ENCODE measurements around the gene ESM1.

Gene ESM1

GRCh38 chr5:54947187-54947586, 38.2 kb downstream of the ESM1 start:
- Histone ChIP-seq H3K9me3 (ENCODE audit: control insufficient read depth, low read length) (no peaks in the 10 kb centered on the region), H3K27me3 (ENCODE audit: control insufficient read depth, insufficient read depth, low read length, poor library complexity, severe bottlenecking) (no peaks in the 10 kb centered on the region), H3K36me3 (ENCODE audit: control insufficient read depth, insufficient read depth, low read length) (no peaks in the 10 kb centered on the region), H3K4me3 (ENCODE audit: insufficient read depth, low read depth, low read length) (no peak overlapping the region), H3K4me1 (ENCODE audit: control insufficient read depth, insufficient read depth, low read length) (no peaks in the 10 kb centered on the region), H3K27ac (ENCODE audit: insufficient read depth, low read depth, low read length, poor library complexity, severe bottlenecking) (no peak overlapping the region)
- WGBS, 2 experiments: 83 to 88% methylated on average over 1 of the region's 1 CpG

DNA sequence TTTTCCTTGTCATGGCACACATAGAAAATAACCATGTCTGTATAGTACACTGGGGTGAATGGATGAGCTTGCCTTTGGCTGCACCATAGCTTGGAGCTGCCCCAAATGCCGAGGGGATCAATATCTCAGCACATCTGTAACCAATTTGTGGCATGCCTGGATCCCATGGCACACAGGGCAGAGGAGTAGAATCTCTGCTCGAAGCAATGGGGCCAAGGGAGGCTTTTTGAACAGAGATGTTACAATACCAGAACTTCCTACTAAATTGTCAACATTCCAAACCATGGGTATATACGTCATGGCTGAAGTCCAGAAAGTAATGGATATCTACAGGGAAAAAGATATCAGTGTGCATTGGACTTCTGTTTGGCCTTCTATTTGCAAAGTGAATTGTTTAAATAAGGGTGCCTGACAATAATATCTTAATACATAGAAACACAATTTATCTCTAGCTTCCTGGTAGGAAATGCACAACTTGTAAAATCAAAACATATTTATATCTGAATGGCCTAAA, 39.0 kb downstream of the ESM1 start:
- 88 to 95% methylated on average over 2 to 3 of the region's 3 CpGs for WGBS, 2 experiments
- no peaks in the 10 kb centered on the region for H3K9me3 ChIP-seq (ENCODE audit: control insufficient read depth, low read length)
- no peaks in the 10 kb centered on the region for H3K27me3 ChIP-seq (ENCODE audit: control insufficient read depth, insufficient read depth, low read length, poor library complexity, severe bottlenecking)
- no peak overlapping the region for H3K27ac ChIP-seq (ENCODE audit: insufficient read depth, low read depth, low read length, poor library complexity, severe bottlenecking)
- H3K36me3 ChIP-seq (ENCODE audit: control insufficient read depth, insufficient read depth, low read length): no peaks in the 10 kb centered on the region
- no peaks in the 10 kb centered on the region for H3K4me1 ChIP-seq (ENCODE audit: control insufficient read depth, insufficient read depth, low read length)
- H3K4me3 ChIP-seq (ENCODE audit: insufficient read depth, low read depth, low read length): no peak overlapping the region

DNA sequence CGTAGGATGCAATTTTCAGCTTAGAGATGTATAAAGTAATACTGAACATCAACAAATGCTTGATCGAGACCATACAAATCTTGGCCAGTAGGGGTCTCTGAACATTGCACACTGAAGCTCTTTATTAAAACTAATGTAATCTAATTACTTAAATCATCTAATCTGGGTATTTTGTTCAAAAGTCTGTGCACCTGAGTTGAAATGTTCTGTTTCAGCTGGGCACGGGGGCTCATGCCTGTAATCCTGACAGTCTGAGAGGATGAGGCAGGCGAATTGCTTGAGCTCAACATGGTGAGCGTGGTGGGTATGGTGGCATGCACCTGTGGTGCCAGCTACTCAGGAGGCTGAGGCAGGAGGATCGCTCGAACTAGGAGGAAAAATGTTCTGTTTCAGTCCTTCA, 41.0 kb downstream of the ESM1 start:
- H3K4me3 ChIP-seq (ENCODE audit: insufficient read depth, low read depth, low read length): no peak overlapping the region
- H3K36me3 ChIP-seq (ENCODE audit: control insufficient read depth, insufficient read depth, low read length): no peaks in the 10 kb centered on the region
- H3K27ac ChIP-seq (ENCODE audit: insufficient read depth, low read depth, low read length, poor library complexity, severe bottlenecking): no peak overlapping the region
- no peaks in the 10 kb centered on the region for H3K27me3 ChIP-seq (ENCODE audit: control insufficient read depth, insufficient read depth, low read length, poor library complexity, severe bottlenecking)
- 89 to 91% methylated on average over 7 of the region's 7 CpGs for WGBS, 2 experiments
- no peaks in the 10 kb centered on the region for H3K4me1 ChIP-seq (ENCODE audit: control insufficient read depth, insufficient read depth, low read length)
- H3K9me3 ChIP-seq (ENCODE audit: control insufficient read depth, low read length): no peaks in the 10 kb centered on the region

DNA sequence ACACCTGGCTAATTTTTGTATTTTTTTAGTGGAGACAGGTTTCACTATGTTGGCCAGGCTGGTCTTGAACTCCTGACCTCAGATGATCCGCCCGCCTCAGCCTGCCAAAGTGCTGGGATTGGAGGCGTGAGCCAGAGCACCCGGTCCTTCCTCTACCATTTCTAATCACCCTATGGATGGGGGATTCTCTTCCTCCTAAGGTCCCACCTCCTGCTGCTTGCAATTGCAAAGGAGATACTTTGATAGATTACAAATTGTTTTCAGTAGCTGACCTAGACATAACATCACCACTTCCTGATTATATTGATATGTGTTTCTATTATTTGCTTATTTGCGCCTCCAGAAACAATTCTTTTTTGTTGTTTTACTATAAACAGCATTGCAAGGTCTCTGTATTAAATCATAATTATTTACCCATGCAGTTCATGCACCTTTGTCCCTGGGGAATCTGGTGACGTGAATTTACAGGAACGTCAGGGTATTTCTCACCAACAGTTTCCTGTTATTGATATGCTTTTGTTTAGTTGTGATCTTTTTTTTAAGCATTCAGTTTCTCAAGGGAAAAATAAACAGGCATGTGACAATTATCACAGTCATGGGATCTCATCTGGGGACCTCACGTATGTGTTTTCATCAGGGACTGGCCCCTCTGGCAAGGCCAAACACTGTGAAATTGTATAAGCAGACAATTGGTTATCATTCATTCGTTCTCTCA, 43.2 kb downstream of the ESM1 start:
- Histone ChIP-seq H3K36me3 (ENCODE audit: control insufficient read depth, insufficient read depth, low read length) (no peaks in the 10 kb centered on the region), H3K4me1 (ENCODE audit: control insufficient read depth, insufficient read depth, low read length) (no peaks in the 10 kb centered on the region), H3K4me3 (ENCODE audit: insufficient read depth, low read depth, low read length) (no peak overlapping the region), H3K9me3 (ENCODE audit: control insufficient read depth, low read length) (no peaks in the 10 kb centered on the region), H3K27ac (ENCODE audit: insufficient read depth, low read depth, low read length, poor library complexity, severe bottlenecking) (no peak overlapping the region), H3K27me3 (ENCODE audit: control insufficient read depth, insufficient read depth, low read length, poor library complexity, severe bottlenecking) (no peaks in the 10 kb centered on the region)
- WGBS, 2 experiments: 92 to 93% methylated on average over 9 of the region's 9 CpGs

GRCh38 chr5:54936201-54936600, 49.2 kb downstream of the ESM1 start:
- no peak overlapping the region for H3K4me3 ChIP-seq (ENCODE audit: insufficient read depth, low read depth, low read length)
- H3K36me3 ChIP-seq (ENCODE audit: control insufficient read depth, insufficient read depth, low read length): no peaks in the 10 kb centered on the region
- 95 to 98% methylated on average over 5 of the region's 5 CpGs for WGBS, 2 experiments
- H3K4me1 ChIP-seq (ENCODE audit: control insufficient read depth, insufficient read depth, low read length): no peaks in the 10 kb centered on the region
- no peaks in the 10 kb centered on the region for H3K27me3 ChIP-seq (ENCODE audit: control insufficient read depth, insufficient read depth, low read length, poor library complexity, severe bottlenecking)
- no peaks in the 10 kb centered on the region for H3K9me3 ChIP-seq (ENCODE audit: control insufficient read depth, low read length)
- no peak overlapping the region for H3K27ac ChIP-seq (ENCODE audit: insufficient read depth, low read depth, low read length, poor library complexity, severe bottlenecking)

DNA sequence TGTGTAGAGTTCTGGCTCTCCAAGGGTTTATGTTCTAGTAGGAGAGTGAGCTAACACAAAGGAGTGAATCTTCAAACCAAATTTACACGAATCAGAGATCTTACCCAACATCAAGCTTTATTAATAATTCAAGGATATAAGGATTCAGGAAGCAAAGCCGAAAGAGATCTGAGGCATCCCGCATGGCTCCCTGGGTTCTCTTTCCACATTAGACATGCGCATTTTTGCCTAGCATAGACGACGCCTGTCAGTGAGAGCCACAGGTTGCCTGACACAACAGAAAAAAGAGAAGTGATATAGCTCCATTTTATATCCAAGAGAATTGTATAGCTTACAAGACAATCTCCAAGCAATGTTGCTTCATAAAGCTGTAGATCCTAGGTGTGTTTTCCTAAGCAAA, 52.6 kb downstream of the ESM1 start:
- WGBS, 2 experiments: 67 to 68% methylated on average over 5 of the region's 6 CpGs
- no peak overlapping the region for H3K27ac ChIP-seq (ENCODE audit: insufficient read depth, low read depth, low read length, poor library complexity, severe bottlenecking)
- no peaks in the 10 kb centered on the region for H3K27me3 ChIP-seq (ENCODE audit: control insufficient read depth, insufficient read depth, low read length, poor library complexity, severe bottlenecking)
- H3K9me3 ChIP-seq (ENCODE audit: control insufficient read depth, low read length): no peaks in the 10 kb centered on the region
- H3K4me1 ChIP-seq (ENCODE audit: control insufficient read depth, insufficient read depth, low read length): no peaks in the 10 kb centered on the region
- no peaks in the 10 kb centered on the region for H3K36me3 ChIP-seq (ENCODE audit: control insufficient read depth, insufficient read depth, low read length)
- H3K4me3 ChIP-seq (ENCODE audit: insufficient read depth, low read depth, low read length): no peak overlapping the region

DNA sequence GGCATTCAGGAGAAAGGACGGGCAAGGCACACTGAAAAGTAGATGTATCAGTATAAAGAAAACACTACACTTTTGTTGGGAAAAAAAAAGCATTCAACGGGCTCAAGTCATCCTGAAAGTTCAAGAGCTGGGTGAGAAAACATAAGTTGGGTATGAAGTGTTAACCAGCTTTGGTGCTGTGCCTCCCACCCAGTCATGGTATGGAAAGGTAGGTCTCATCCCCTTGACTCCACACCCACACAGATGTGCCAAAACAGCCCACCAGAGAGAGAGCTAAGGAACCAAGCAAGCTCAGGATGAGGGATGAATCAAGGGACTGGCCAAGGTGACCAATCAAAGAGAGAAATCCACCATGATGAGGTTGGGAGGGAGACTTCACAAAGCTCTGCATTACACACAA, 54.7 kb downstream of the ESM1 start:
- WGBS, 2 experiments: 98 to 100% methylated on average over 2 of the region's 2 CpGs
- Histone ChIP-seq H3K27me3 (ENCODE audit: control insufficient read depth, insufficient read depth, low read length, poor library complexity, severe bottlenecking) (no peaks in the 10 kb centered on the region), H3K4me1 (ENCODE audit: control insufficient read depth, insufficient read depth, low read length) (no peaks in the 10 kb centered on the region), H3K9me3 (ENCODE audit: control insufficient read depth, low read length) (no peaks in the 10 kb centered on the region), H3K36me3 (ENCODE audit: control insufficient read depth, insufficient read depth, low read length) (no peaks in the 10 kb centered on the region), H3K4me3 (ENCODE audit: insufficient read depth, low read depth, low read length) (no peak overlapping the region), H3K27ac (ENCODE audit: insufficient read depth, low read depth, low read length, poor library complexity, severe bottlenecking) (no peak overlapping the region)
